Brain pericyte (primary cell): ENCODE measurements around the gene PRR7.
A peak's percentile ranks its signal among the peaks of the same experiment; 100 is the strongest.

Experiments
- DNase-seq: peaks from one replicate; pipeline ENCODE4 v3.0.0-alpha.2; 2012; ENCODE audit warnings: low read depth, low spot score

PRR7 gene

GRCh38 chr5:177435847-177436536, 10.6 kb upstream of the PRR7 start:
- DNase-seq, result no peak

GRCh38 chr5:177437623-177438022, 9.0 kb upstream of the PRR7 start:
- no peak for DNase-seq

- no peak for DNase-seq
These were observed 8.1 kb upstream of the PRR7 start for GRCh38 chr5:177438468-177438867.

- no peak for DNase-seq
These were observed 7.0 kb upstream of the PRR7 start for GRCh38 chr5:177439518-177440053.

GRCh38 chr5:177440211-177440989, 6.2 kb upstream of the PRR7 start:
- no peak for DNase-seq

GRCh38 chr5:177440990-177441780, 5.4 kb upstream of the PRR7 start:
- no peak for DNase-seq

GRCh38 chr5:177442066-177442826, 4.4 kb upstream of the PRR7 start:
- no peak for DNase-seq

- DNase-seq, result no peak
These were observed 3.2 kb upstream of the PRR7 start for GRCh38 chr5:177443144-177443983.

GRCh38 chr5:177444106-177445051, 2.2 kb upstream of the PRR7 start:
- no peak for DNase-seq

- no peak for DNase-seq
These were observed 1.3 kb upstream of the PRR7 start for GRCh38 chr5:177445052-177445916.

GRCh38 chr5:177445917-177446199, 756 bp upstream of the PRR7 start:
- no peak for DNase-seq

- DNase-seq, result no peak
These were observed 524 bp downstream of the PRR7 start for GRCh38 chr5:177447066-177447610.

- peak; percentile 47 for DNase-seq
These were observed 1.1 kb downstream of the PRR7 start for GRCh38 chr5:177447611-177448243.

GRCh38 chr5:177448244-177448950, 1.8 kb downstream of the PRR7 start:
- no peak for DNase-seq

GRCh38 chr5:177449140-177450061, 2.8 kb downstream of the PRR7 start:
- DNase-seq, result no peak
